Endothelial cell of umbilical vein (primary cell): Measurements from ENCODE around the gene CD320. TPM values are rescaled to one million over a fixed set of nuclear protein-coding genes. Genes with fewer than 3 reads are reported as not detected.

Experiments
- BruUV-seq: library from RNA; stranded (reverse); fragments of 400-500 nt; replicated peaks from 2 replicates; lab custom pipeline; 2021; lab: Mats Ljungman, UMichigan
- CTCF ChIA-PET: fragments of 300-600, 350-600 bp; sonication (Branson Sonifier 250); formaldehyde crosslinking; loops from one replicate; lab custom pipeline; 2021; ENCODE audit warnings: antibody characterized with exemption, inconsistent platforms; lab: Charles Lee
- POLR2A ChIA-PET: fragments of 300-600, 350-600 bp; sonication (Branson Sonifier 250); formaldehyde crosslinking; loops from one replicate; lab custom pipeline; 2021; ENCODE audit warnings: antibody characterized with exemption, inconsistent platforms; lab: Charles Lee
- DNase-seq: peaks from one replicate; pipeline ENCODE4 v3.0.0-alpha.2; 2011; ENCODE audit warnings: low read depth, low spot score
- FAIRE-seq: peaks from 2 replicates; lab custom pipeline; 2011; peaks lifted over from hg19 to GRCh38; lab: Jason Lieb, UNC
- H2AFZ ChIP-seq: 2 replicates; pipeline ENCODE4 v1.6.0; 2012; ENCODE audit warnings: low read depth, low read length, control low read depth, inconsistent platforms
- H3K27ac ChIP-seq: 2 replicates; pipeline ENCODE4 v1.5.1; 2011; ENCODE audit warnings: low read depth, mild to moderate bottlenecking, control low read depth, low read length, moderate library complexity; ENCODE audit not compliant: insufficient read depth
- H3K27me3 ChIP-seq, 2 experiments: 2 replicates each; pipeline versions ENCODE4 v1.6.0 to v1.6.1; 2011; ENCODE audit warnings: low read length in 2 of 2, mixed read lengths in 1 of 2; ENCODE audit not compliant: control insufficient read depth in 2 of 2, insufficient read depth in 2 of 2
- H3K36me3 ChIP-seq, 2 experiments: 2 replicates in 1 of 2; 3 replicates in 1 of 2; pipeline ENCODE4 v1.5.1; 2011; ENCODE audit warnings: low read length in 2 of 2, mild to moderate bottlenecking in 1 of 2, moderate library complexity in 1 of 2; ENCODE audit not compliant: control insufficient read depth in 2 of 2, insufficient read depth in 2 of 2; ENCODE audit errors: extremely low read depth in 1 of 2
- H3K4me1 ChIP-seq: 3 replicates; pipeline ENCODE4 v1.5.1; 2011; ENCODE audit warnings: mild to moderate bottlenecking, low read length; ENCODE audit not compliant: control insufficient read depth, insufficient read depth; ENCODE audit errors: extremely low read depth
- H3K4me2 ChIP-seq: 2 replicates; pipeline ENCODE4 v1.6.1; 2011; ENCODE audit warnings: low read length, control low read depth, mixed read lengths; ENCODE audit not compliant: insufficient read depth
- H3K4me3 ChIP-seq, 3 experiments: fragments of 200-600 bp in 1 of 3; sonication (generic), shearing (Covaris generic) in 1 of 3; replicated peaks in 1 of 3; 2 replicates each; pipeline ENCODE4 v1.5.1; 2011 to 2016; ENCODE audit warnings: control low read depth in 3 of 3, low read length in 3 of 3, mild to moderate bottlenecking in 2 of 3, inconsistent platforms in 1 of 3, low read depth in 1 of 3, moderate library complexity in 1 of 3; ENCODE audit not compliant: insufficient read depth in 1 of 3
- H3K79me2 ChIP-seq: 2 replicates; pipeline ENCODE4 v1.6.0; 2012; ENCODE audit warnings: low read length, inconsistent platforms; ENCODE audit not compliant: control insufficient read depth, insufficient read depth
- H3K9ac ChIP-seq: replicated peaks from 2 replicates; pipeline ENCODE3; 2011; ENCODE audit warnings: low read length, control low read depth; ENCODE audit not compliant: insufficient read depth; ENCODE audit errors: extremely low read depth
- H3K9me1 ChIP-seq: replicated peaks from 3 replicates; pipeline ENCODE4 v1.6.0; 2011; ENCODE audit warnings: mild to moderate bottlenecking, low read length; ENCODE audit not compliant: control insufficient read depth, insufficient read depth; ENCODE audit errors: extremely low read depth
- H3K9me3 ChIP-seq: replicated peaks from 2 replicates; pipeline ENCODE4 v1.5.1; 2012; ENCODE audit warnings: low read length, inconsistent platforms; ENCODE audit not compliant: control insufficient read depth, insufficient read depth
- H4K20me1 ChIP-seq: replicated peaks from 2 replicates; pipeline ENCODE3; 2011; ENCODE audit warnings: mild to moderate bottlenecking, low read length; ENCODE audit not compliant: control insufficient read depth, insufficient read depth; ENCODE audit errors: extremely low read depth
- FOS ChIP-seq: IDR thresholded peaks from 2 replicates; pipeline ENCODE4 v1.6.1; 2011; ENCODE audit warnings: mild to moderate bottlenecking, low read length, moderate library complexity, borderline replicate concordance; ENCODE audit not compliant: insufficient read depth
- GATA2 ChIP-seq: IDR thresholded peaks from 2 replicates; pipeline ENCODE4 v1.7.0; 2011; ENCODE audit warnings: low read depth, mild to moderate bottlenecking, moderate library complexity, mixed read lengths, low read length; ENCODE audit not compliant: insufficient read length, insufficient read depth
- JUN ChIP-seq: IDR thresholded peaks from 2 replicates; pipeline ENCODE4 v1.6.1; 2011; ENCODE audit warnings: borderline replicate concordance, low read depth; ENCODE audit not compliant: insufficient read length, insufficient read depth
- POLR2A ChIP-seq: IDR thresholded peaks from 2 replicates; pipeline ENCODE4 v1.6.1; 2012; ENCODE audit warnings: low read depth, mild to moderate bottlenecking, control low read depth, low read length
- POLR2AphosphoS5 ChIP-seq: IDR thresholded peaks from 2 replicates; pipeline ENCODE4 v1.6.1; 2012; ENCODE audit warnings: low read depth, mild to moderate bottlenecking, control low read depth, low read length, moderate library complexity; ENCODE audit not compliant: insufficient read depth
- dilution Hi-C: fragments of 300-500 bp; cut with MboI; formaldehyde crosslinking; loops from one replicate; pipeline ENCODE4 v1.15.0; 2019; ENCODE audit warnings: low sequenced_read_pairs; ENCODE audit not compliant: extremely low pct_ligation_motif_present
- intact Hi-C: fragments of 100-400 bp; cut with micrococcal nuclease; formaldehyde crosslinking; loops from one replicate; pipeline ENCODE4 v1.10.0; 2022
- polyA plus RNA-seq, 4 experiments: library from polyadenylated mRNA; depleted of rRNA in 3 of 4; stranded (reverse) in 3 of 4; unstranded in 1 of 4; fragments of >200 nt; gene quantifications; 2 replicates each; pipeline versions ENCODE4 v1.2.1 to v1.2.3, GENCODE V29; 2011 to 2012; ENCODE audit warnings: missing spikeins in 1 of 4
- total RNA-seq: library from RNA; stranded (reverse); gene quantifications from 2 replicates; pipeline ENCODE4 v1.2.3, GENCODE V29; 2021
- TF ChIP-seq, protein P1 (sequence below), 2 donors: IDR thresholded peaks; 1 replicate in 1 of 2; 2 replicates in 1 of 2; pipeline ENCODE4 v1.5.1; 2011; ENCODE audit warnings: low read length in 2 of 2, mild to moderate bottlenecking in 2 of 2, moderate library complexity in 2 of 2, control low read depth in 1 of 2, inconsistent platforms in 1 of 2, low read depth in 1 of 2; ENCODE audit not compliant: insufficient read depth in 1 of 2; ENCODE audit errors: extremely low read depth in 1 of 2
- TF ChIP-seq, protein P2 (sequence below): IDR thresholded peaks from 2 replicates; pipeline ENCODE4 v1.6.1; 2011; ENCODE audit not compliant: insufficient read depth, insufficient read length

Gene CD320
- total and polyA plus RNA-seq, 2 donors (not counting 3 experiments of a cell fraction or from before 2014, with no cell fraction given), result 84.9 to 190 TPM

DNA sequence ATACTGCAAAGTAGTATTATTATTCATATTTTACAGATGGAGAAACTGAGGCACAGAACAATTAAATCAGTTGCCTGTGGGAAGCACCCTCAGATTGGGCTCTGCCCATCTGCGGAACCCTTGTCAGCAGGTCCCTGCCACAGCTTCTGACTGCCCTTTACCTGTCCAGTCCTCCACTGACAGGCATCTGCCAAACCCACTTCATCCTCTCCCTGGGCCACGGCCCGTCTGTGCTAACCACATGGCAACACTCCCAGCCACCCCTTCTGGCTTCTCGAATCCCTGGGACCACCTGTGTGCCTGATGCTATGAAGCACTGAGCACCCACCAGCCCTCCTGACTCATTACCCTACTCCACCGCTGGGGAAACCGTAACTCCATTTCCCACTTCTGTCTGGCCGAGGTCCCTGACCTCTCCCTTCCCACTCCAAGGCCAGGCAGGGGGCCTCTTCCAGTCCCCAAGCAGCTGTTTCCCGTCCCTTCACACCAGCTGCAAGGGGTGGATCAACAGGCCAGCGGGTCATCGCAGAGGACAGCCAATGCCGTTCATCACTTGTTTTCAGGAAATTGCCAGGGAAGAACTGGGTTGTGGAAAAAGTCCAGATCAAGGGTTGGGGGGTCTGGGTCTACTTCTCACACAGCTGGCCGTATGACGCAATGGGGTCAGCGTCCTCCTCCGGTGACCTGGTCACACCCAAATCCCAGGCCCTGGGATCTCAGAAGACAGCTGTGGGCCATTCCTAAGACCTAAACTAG is 32.4 kb upstream of the CD320 start:
- DNase-seq, result peak; percentile 94
- no peaks in the 10 kb centered on the region for H3K9me3 ChIP-seq
- TF ChIP-seq POLR2AphosphoS5 (peak; percentile 88), FOS (peak; percentile 27), GATA2 (no peak), POLR2A (no peak), JUN (no peak)
- TF ChIP-seq, protein P1, sequence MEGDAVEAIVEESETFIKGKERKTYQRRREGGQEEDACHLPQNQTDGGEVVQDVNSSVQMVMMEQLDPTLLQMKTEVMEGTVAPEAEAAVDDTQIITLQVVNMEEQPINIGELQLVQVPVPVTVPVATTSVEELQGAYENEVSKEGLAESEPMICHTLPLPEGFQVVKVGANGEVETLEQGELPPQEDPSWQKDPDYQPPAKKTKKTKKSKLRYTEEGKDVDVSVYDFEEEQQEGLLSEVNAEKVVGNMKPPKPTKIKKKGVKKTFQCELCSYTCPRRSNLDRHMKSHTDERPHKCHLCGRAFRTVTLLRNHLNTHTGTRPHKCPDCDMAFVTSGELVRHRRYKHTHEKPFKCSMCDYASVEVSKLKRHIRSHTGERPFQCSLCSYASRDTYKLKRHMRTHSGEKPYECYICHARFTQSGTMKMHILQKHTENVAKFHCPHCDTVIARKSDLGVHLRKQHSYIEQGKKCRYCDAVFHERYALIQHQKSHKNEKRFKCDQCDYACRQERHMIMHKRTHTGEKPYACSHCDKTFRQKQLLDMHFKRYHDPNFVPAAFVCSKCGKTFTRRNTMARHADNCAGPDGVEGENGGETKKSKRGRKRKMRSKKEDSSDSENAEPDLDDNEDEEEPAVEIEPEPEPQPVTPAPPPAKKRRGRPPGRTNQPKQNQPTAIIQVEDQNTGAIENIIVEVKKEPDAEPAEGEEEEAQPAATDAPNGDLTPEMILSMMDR (IDR thresholded peaks at IDR 0.05; ENCODE audit: extremely low read depth in 1 of 2, insufficient read depth in 1 of 2, low read depth in 1 of 2, low read length in 2 of 2), result peak; percentile 5 to 47
- TF ChIP-seq, protein P2, sequence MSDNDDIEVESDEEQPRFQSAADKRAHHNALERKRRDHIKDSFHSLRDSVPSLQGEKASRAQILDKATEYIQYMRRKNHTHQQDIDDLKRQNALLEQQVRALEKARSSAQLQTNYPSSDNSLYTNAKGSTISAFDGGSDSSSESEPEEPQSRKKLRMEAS, result peak; percentile 12
- BruUV-seq, result no TSS peak
- ChIA-PET POLR2A (interaction anchor here (0.6 to 1.0 kb wide), 3 partner anchors 14 to 241 kb away, joined by 3 to 4 read pairs (median 3); no protein-coding TSS in a partner anchor), CTCF (interaction anchor here (0.9 to 3.0 kb wide), 8 partner anchors 8 to 166 kb away, joined by 3 to 17 read pairs (median 6); partner anchors contain the start of genes MARCHF2, NDUFA7 and RPS28)
- H3K36me3 ChIP-seq, result peaks cover 0 to 2% of the 10 kb centered on the region in 2 experiments
- H3K79me2 ChIP-seq, result no peaks in the 10 kb centered on the region
- H3K4me2 ChIP-seq, result peak overlapping the region; percentile 27
- dilution Hi-C loops, result no loop called here
- no peak overlapping the region for H3K4me3 ChIP-seq
- peak overlapping the region; percentile 36 for H2AFZ ChIP-seq
- H3K9ac ChIP-seq, result no peak overlapping the region
- H3K27ac ChIP-seq, result peak overlapping the region; percentile 73
- FAIRE-seq, result peak; percentile 89
- peaks cover 30% of the 10 kb centered on the region for H3K4me1 ChIP-seq
- intact Hi-C loops, result no loop called here
- no peaks in the 10 kb centered on the region for H4K20me1 ChIP-seq
- H3K27me3 ChIP-seq, result no peaks in the 10 kb centered on the region
- H3K9me1 ChIP-seq, result no peaks in the 10 kb centered on the region
